ENCODE data around the gene TMEM60.

- TF ChIP-seq CTCF (IDR thresholded peaks at IDR 0.05; ENCODE audit: low read depth, low read length, missing input control) (no peak), JUND (IDR thresholded peaks at IDR 0.05) (no peak), SP1 (IDR thresholded peaks at IDR 0.05) (no peak), FOXA2 (IDR thresholded peaks at IDR 0.05) (no peak), MAX (IDR thresholded peaks at IDR 0.05) (no peak), RXRA (IDR thresholded peaks at IDR 0.05) (no peak), RAD21 (IDR thresholded peaks at IDR 0.05) (no peak), YY1 (IDR thresholded peaks at IDR 0.05) (no peak)
Measured at GRCh38 chr7:77783545-77783944, 14.7 kb downstream of the TMEM60 start.
